BLaER1 treated with 17β-estradiol and CSF1 and Interleukin-3, amounts not matched to agents 10 nM and 100 nM (cell line): ENCODE measurements around the gene NAT9.

ENCODE experiments used
- H3K27ac ChIP-seq, 11 experiments: shearing (Covaris generic); formaldehyde crosslinking; 2 replicates each; pipeline ENCODE4 v1.8.1; 2022
- H3K27me3 ChIP-seq, 11 experiments: shearing (Covaris generic); formaldehyde crosslinking; 2 replicates each; pipeline ENCODE4 v1.8.1; 2022
- H3K36me3 ChIP-seq, 11 experiments: shearing (Covaris generic); formaldehyde crosslinking; 2 replicates each; pipeline ENCODE4 v1.8.1; 2022
- H3K4me1 ChIP-seq, 10 experiments: shearing (Covaris generic); formaldehyde crosslinking; 2 replicates each; pipeline ENCODE4 v1.8.1; 2022
- H3K4me2 ChIP-seq, 11 experiments: shearing (Covaris generic); formaldehyde crosslinking; 2 replicates each; pipeline ENCODE4 v1.8.1; 2022
- H3K4me3 ChIP-seq, 10 experiments: shearing (Covaris generic); formaldehyde crosslinking; 2 replicates each; pipeline ENCODE4 v1.8.1; 2022
- H3K9ac ChIP-seq, 11 experiments: shearing (Covaris generic); formaldehyde crosslinking; 2 replicates each; pipeline ENCODE4 v1.8.1; 2022
- H3K9me3 ChIP-seq, 11 experiments: shearing (Covaris generic); formaldehyde crosslinking; replicated peaks in 1 of 11; 2 replicates each; pipeline ENCODE4 v1.8.1; 2022
- H4K20me1 ChIP-seq, 11 experiments: shearing (Covaris generic); formaldehyde crosslinking; 2 replicates each; pipeline ENCODE4 v1.8.1; 2022
- Cebpa-rat ChIP-seq, 11 experiments: shearing (Covaris generic); IDR thresholded peaks; 2 replicates each; pipeline ENCODE4 v1.8.1; 2022

NAT9 gene

GRCh38 chr17:74748529-74749278, 27.4 kb downstream of the NAT9 start, which contains the start of gene NHERF1:
TSS of gene NHERF1 (plus strand) at chr17:74748628. CDS start at chr17:74748847, 219 bp downstream.
- Histone ChIP-seq H3K4me1 (peaks cover 70 to 85% (median 82%) of the 10 kb centered on the region in 10 experiments), H3K4me2 (peak within 1 kb of the TSS; percentile 94 to 100 (median 99)), H3K27ac (peak within 1 kb of the TSS; percentile 75 to 96 (median 86)), H3K4me3 (peak within 1 kb of the TSS; percentile 87 to 100 (median 90)), H4K20me1 (peaks cover 51 to 67% (median 52%) of the 10 kb centered on the region in 11 experiments), H3K36me3 (peaks cover 0 to 66% (median 23%) of the 10 kb centered on the region in 11 experiments; a peak in 14 of 22 replicates), H3K27me3 (peaks cover 0 to 51% (median 32%) of the 10 kb centered on the region in 11 experiments; a peak in 13 of 22 replicates), H3K9ac (peak within 1 kb of the TSS; percentile 88 to 98 (median 93)), H3K9me3 (no peaks in the 10 kb centered on the region)
- TF ChIP-seq Cebpa-rat (IDR thresholded peaks at IDR 0.05), result no peak

GRCh38 chr17:74748279-74748528, 27.9 kb downstream of the NAT9 start:
- H3K9me3 ChIP-seq, result no peaks in the 10 kb centered on the region
- peaks cover 0 to 51% (median 32%) of the 10 kb centered on the region in 11 experiments; a peak in 13 of 22 replicates for H3K27me3 ChIP-seq
- TF ChIP-seq Cebpa-rat (IDR thresholded peaks at IDR 0.05), result no peak
- peak overlapping the region; percentile 62 to 96 (median 85) for H3K27ac ChIP-seq
- H3K4me3 ChIP-seq, result peak overlapping the region; percentile 87 to 100 (median 90)
- peaks cover 0 to 66% (median 25%) of the 10 kb centered on the region in 11 experiments; a peak in 15 of 22 replicates for H3K36me3 ChIP-seq
- H3K9ac ChIP-seq, result peak overlapping the region; percentile 79 to 98 (median 92)
- peak overlapping the region; percentile 94 to 100 (median 98) for H3K4me2 ChIP-seq
- peaks cover 72 to 85% (median 83%) of the 10 kb centered on the region in 10 experiments for H3K4me1 ChIP-seq
- peaks cover 46 to 62% (median 47%) of the 10 kb centered on the region in 11 experiments for H4K20me1 ChIP-seq

- TF ChIP-seq Cebpa-rat (IDR thresholded peaks at IDR 0.05), result no peak
- Histone ChIP-seq H3K4me1 (peaks cover 80 to 91% (median 83%) of the 10 kb centered on the region in 10 experiments), H3K9ac (peak overlapping the region in 8 of 11 experiments; percentile 6 to 93 (median 40); a peak in 7 of 22 replicates)
These were observed 29.2 kb downstream of the NAT9 start for GRCh38 chr17:74746922-74747321.

GRCh38 chr17:74746376-74746775, 29.8 kb downstream of the NAT9 start:
- H3K27ac ChIP-seq, result peak overlapping the region in 3 of 11 experiments; percentile 31 to 88 (median 45); a peak in 4 of 22 replicates
- H3K4me2 ChIP-seq, result peak overlapping the region; percentile 94 to 100 (median 98); a peak in 21 of 22 replicates

More at GRCh38 chr17:74746922-74747321, 29.2 kb downstream of the NAT9 start:
- Histone ChIP-seq H3K36me3 (peaks cover 0 to 58% (median 14%) of the 10 kb centered on the region in 11 experiments; a peak in 12 of 22 replicates), H3K4me3 (no peak overlapping the region; a peak in 1 of 20 replicates), H3K4me2 (peak overlapping the region; percentile 94 to 100 (median 98)), H3K27me3 (peaks cover 0 to 51% (median 32%) of the 10 kb centered on the region in 11 experiments; a peak in 13 of 22 replicates), H4K20me1 (peaks cover 34 to 49% (median 35%) of the 10 kb centered on the region in 11 experiments), H3K27ac (peak overlapping the region in 5 of 11 experiments; percentile 31 to 88 (median 62); a peak in 8 of 22 replicates), H3K9me3 (no peaks in the 10 kb centered on the region)

GRCh38 chr17:74745548-74746177, 30.5 kb downstream of the NAT9 start:
- TF ChIP-seq Cebpa-rat (IDR thresholded peaks at IDR 0.05), result no peak
- Histone ChIP-seq H3K27ac (peak overlapping the region in 3 of 11 experiments; percentile 88 to 98 (median 95); a peak in 4 of 22 replicates), H3K4me3 (no peak overlapping the region), H3K36me3 (peaks cover 0 to 51% (median 9%) of the 10 kb centered on the region in 11 experiments; a peak in 11 of 22 replicates), H3K4me2 (peak overlapping the region; percentile 97 to 100 (median 98)), H3K27me3 (peaks cover 0 to 42% (median 29%) of the 10 kb centered on the region in 11 experiments; a peak in 13 of 22 replicates), H4K20me1 (peaks cover 21 to 36% (median 22%) of the 10 kb centered on the region in 11 experiments), H3K9ac (peak overlapping the region in 4 of 11 experiments; percentile 25 to 60 (median 40); a peak in 5 of 22 replicates), H3K9me3 (no peaks in the 10 kb centered on the region), H3K4me1 (peaks cover 80 to 91% (median 83%) of the 10 kb centered on the region in 10 experiments)

More at GRCh38 chr17:74746376-74746775, 29.8 kb downstream of the NAT9 start:
- Histone ChIP-seq H3K9ac (peak overlapping the region in 7 of 11 experiments; percentile 6 to 93 (median 38); a peak in 6 of 22 replicates), H3K4me1 (peaks cover 80 to 91% (median 83%) of the 10 kb centered on the region in 10 experiments), H4K20me1 (peaks cover 28 to 43% (median 29%) of the 10 kb centered on the region in 11 experiments), H3K4me3 (no peak overlapping the region), H3K36me3 (peaks cover 0 to 53% (median 13%) of the 10 kb centered on the region in 11 experiments; a peak in 11 of 22 replicates), H3K27me3 (peaks cover 0 to 49% (median 32%) of the 10 kb centered on the region in 11 experiments; a peak in 13 of 22 replicates), H3K9me3 (no peaks in the 10 kb centered on the region)
- TF ChIP-seq Cebpa-rat (IDR thresholded peaks at IDR 0.05), result no peak

GRCh38 chr17:74744714-74745547, 31.2 kb downstream of the NAT9 start:
- TF ChIP-seq Cebpa-rat (IDR thresholded peaks at IDR 0.05), result no peak
- Histone ChIP-seq H3K36me3 (peaks cover 0 to 50% (median 9%) of the 10 kb centered on the region in 11 experiments; a peak in 11 of 22 replicates), H3K27me3 (peaks cover 0 to 37% (median 24%) of the 10 kb centered on the region in 11 experiments; a peak in 13 of 22 replicates), H3K9me3 (no peaks in the 10 kb centered on the region), H3K4me3 (peak overlapping the region in 1 of 10 experiments; percentile 1; a peak in 1 of 20 replicates), H3K4me1 (peaks cover 82 to 93% (median 84%) of the 10 kb centered on the region in 10 experiments), H3K9ac (peak overlapping the region in 8 of 11 experiments; percentile 20 to 60 (median 30); a peak in 10 of 22 replicates), H3K4me2 (peak overlapping the region; percentile 97 to 100 (median 98)), H3K27ac (peak overlapping the region in 7 of 11 experiments; percentile 20 to 98 (median 38); a peak in 11 of 22 replicates), H4K20me1 (peaks cover 15 to 29% (median 15%) of the 10 kb centered on the region in 11 experiments)

- Histone ChIP-seq H3K4me1 (peaks cover 84 to 93% (median 88%) of the 10 kb centered on the region in 10 experiments), H3K27ac (peak overlapping the region in 8 of 11 experiments; percentile 34 to 99 (median 88); a peak in 12 of 22 replicates), H4K20me1 (peaks cover 9 to 23% (median 9%) of the 10 kb centered on the region in 11 experiments; a peak in 21 of 22 replicates), H3K27me3 (peaks cover 0 to 31% (median 18%) of the 10 kb centered on the region in 11 experiments; a peak in 13 of 22 replicates), H3K9ac (peak overlapping the region in 8 of 11 experiments; percentile 17 to 60 (median 35); a peak in 10 of 22 replicates), H3K36me3 (peaks cover 0 to 47% (median 9%) of the 10 kb centered on the region in 11 experiments; a peak in 11 of 22 replicates), H3K4me2 (peak overlapping the region; percentile 97 to 100 (median 98)), H3K9me3 (no peaks in the 10 kb centered on the region), H3K4me3 (peak overlapping the region in 2 of 10 experiments; percentile 1 to 12; a peak in 2 of 20 replicates)
- no peak for TF ChIP-seq Cebpa-rat (IDR thresholded peaks at IDR 0.05)
These were observed 31.8 kb downstream of the NAT9 start for GRCh38 chr17:74744349-74744713.
